SK-N-MC (cell line): Measurements from ENCODE around the gene ATG10.
"Not testable (repeated sequence)": the region's sequence is repeated elsewhere in the genome, so short reads cannot be mapped to it uniquely, and the experiment has no call there.

ENCODE experiments used
- EZH2 ChIP-seq: fragments of 200-600 bp; sonication (generic); IDR thresholded peaks from one replicate; pipeline ENCODE4 v1.6.1; 2017; ENCODE audit warnings: antibody characterized with exemption
- POLR2AphosphoS5 ChIP-seq: IDR thresholded peaks from 2 replicates; pipeline ENCODE4 v1.6.1; 2012; ENCODE audit warnings: mild to moderate bottlenecking, low read depth, low read length, borderline replicate concordance

DNA sequence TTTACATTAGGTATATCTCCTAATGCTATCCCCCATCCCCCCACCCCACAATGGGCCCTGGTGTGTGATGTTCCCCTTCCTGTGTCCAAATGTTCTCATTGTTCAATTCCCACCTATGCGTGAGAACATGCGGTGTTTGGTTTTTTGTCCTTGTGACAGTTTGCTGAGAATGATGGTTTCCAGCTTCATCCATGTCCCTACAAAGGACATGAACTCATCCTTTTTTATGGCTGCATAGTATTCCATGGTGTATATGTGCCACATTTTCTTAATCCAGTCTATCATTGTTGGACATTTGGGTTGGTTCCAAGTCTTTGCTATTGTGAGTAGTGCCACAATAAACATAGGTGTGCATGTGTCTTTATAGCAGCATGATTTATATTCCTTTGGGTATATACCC lies 138.1 kb downstream of the ATG10 start:
- TF ChIP-seq EZH2, POLR2AphosphoS5: not testable (repeated sequence)
